Heart left ventricle (tissue), 16 donors: ENCODE measurements around the gene NDUFAF7. TPM values are rescaled to one million over a fixed set of nuclear protein-coding genes. Genes with fewer than 3 reads are reported as not detected.

ENCODE experiments used
- ATAC-seq, 4 donors: fragments of 200-7000 bp; cut with Tn5 transposase; one replicate each; pipeline ENCODE4 v1.9.1; 2020 to 2022; ENCODE audit warnings: moderate library complexity in 4 of 4, mild to moderate bottlenecking in 3 of 4, moderate number of reproducible peaks in 1 of 4
- DNase-seq, 5 donors: peaks; one replicate each; pipeline ENCODE4 v3.0.0-alpha.2; 2020
- H3K27ac ChIP-seq, 12 donors: fragments of 200-600 bp; sonication (generic) in 4 of 12; one replicate each; pipeline versions ENCODE4 v1.5.0 to v1.8.0; 2016 to 2022; ENCODE audit warnings: mild to moderate bottlenecking in 2 of 12
- H3K27me3 ChIP-seq, 9 donors: fragments of 200-600 bp; sonication (generic) in 2 of 9; one replicate each; pipeline versions ENCODE4 v1.5.1 to v1.8.0; 2016 to 2022; ENCODE audit warnings: mild to moderate bottlenecking in 3 of 9
- H3K36me3 ChIP-seq, 9 donors: fragments of 200-600 bp; sonication (generic) in 2 of 9; one replicate each; pipeline versions ENCODE4 v1.5.0 to v1.8.0; 2018 to 2022; ENCODE audit warnings: mild to moderate bottlenecking in 2 of 9
- H3K4me1 ChIP-seq, 12 donors: fragments of 200-600 bp; sonication (generic) in 4 of 12; one replicate each; pipeline versions ENCODE4 v1.5.0 to v1.8.0; 2016 to 2022; ENCODE audit warnings: mild to moderate bottlenecking in 3 of 12
- H3K4me3 ChIP-seq, 12 donors: fragments of 200-600 bp; sonication (generic) in 4 of 12; one replicate each; pipeline versions ENCODE4 v1.5.0 to v1.8.0; 2017 to 2022; ENCODE audit warnings: mild to moderate bottlenecking in 9 of 12, moderate library complexity in 4 of 12
- H3K9me3 ChIP-seq, 12 donors: fragments of 200-600 bp; sonication (generic) in 4 of 12; one replicate each; pipeline versions ENCODE4 v1.5.0 to v1.8.0; 2016 to 2022; ENCODE audit warnings: mild to moderate bottlenecking in 1 of 12
- CTCF ChIP-seq, 12 donors: fragments of 200-600 bp; sonication (generic) in 4 of 12; IDR thresholded peaks; one replicate each; pipeline versions ENCODE4 v1.5.0 to v1.8.0; 2018 to 2022; ENCODE audit warnings: antibody characterized with exemption in 12 of 12, mild to moderate bottlenecking in 5 of 12
- POLR2A ChIP-seq, 2 donors: fragments of 450-650 bp; IDR thresholded peaks; one replicate each; pipeline ENCODE4 v1.6.1; 2017; ENCODE audit warnings: antibody characterized with exemption in 2 of 2, mild to moderate bottlenecking in 2 of 2, moderate library complexity in 2 of 2
- WGBS, 4 donors: extraction: QIAGEN DNeasy Blood & Tissue Kit in 2 of 4; methylation state at CpG; one replicate each; pipeline versions ENCODE4 v1.1.5 to v1.1.7; 2013 to 2018; 5-methylcytosine and 5-hydroxymethylcytosine counted together
- intact Hi-C, 10 donors: fragments of 100-400 bp; cut with DNase I; formaldehyde crosslinking; loops; one replicate each; pipeline versions ENCODE4 v1.11.1 to v1.14.2; 2022
- polyA plus RNA-seq, 2 donors: library from polyadenylated mRNA; stranded (reverse); fragments of 200-250 nt; gene quantifications; one replicate each; pipeline ENCODE4 v1.2.3, GENCODE V29; 2013
- total RNA-seq, 9 donors: library from RNA; depleted of rRNA in 2 of 9; stranded (reverse); fragments of >200 nt in 2 of 9; fragmentation: NEBNext Ultra II Directional in 3 of 9; extraction: Animal tissue kit (Norgen Biotek cat#: 25700) in 3 of 9; gene quantifications; one replicate each; pipeline versions ENCODE4 v1.1.0 to v1.2.4, GENCODE V29; 2016 to 2023
- donor health status: ischemic (EF 13 %, LVEDD 7.1; RV severe dilation, severe dysfunction).
- donor health status: healthy with polysubstance abuse.
- donor health status: DM: no; HTN: yes; CAD: no.
- donor health status: DM: no; HTN: no; CAD: no.
- donor health status: ischemic (EF 25% LVEDD 6.9; RV normal size, moderate dysfunction).
- donor health status: ischemic (EF 25% LVEDD 5.7; RV mildly dilated, moderate dysfunction).
- donor health status: healthy.
- donor health status: DM: yes; HTN: yes; CAD: no.
- donor health status: ischemic (EF 35%, LVEDD 5.7; RV mildly dilated, moderate dysfunction).
- donor health status: nonischemic (EF 11% LVEDD 7.7; RV severe dilation, severe dysfunction).
- donor health status: DM: yes; HTN: yes; CAD: no.
- donor health status: PGD.
- donor health status: ischemic (EF 29% LVEDD 5.4; RV normal size, mild dysfunction).
- donor health status: nonischemic (EF 23%, LVEDD 6.1; RV moderate dilation, normal function).

The NDUFAF7 gene
- total and polyA plus RNA-seq, 11 donors = 15.8 to 33.0 (median 22.1) TPM

- intact Hi-C loops = no loop called here
- WGBS, 4 donors = 84 to 97% (median 87%) methylated on average over 6 to 7 of the region's 7 CpGs
- Histone ChIP-seq H3K27me3 (no peaks in the 10 kb centered on the region), H3K4me1 (no peaks in the 10 kb centered on the region), H3K36me3 (peaks cover 0 to 100% (median 90%) of the 10 kb centered on the region in 9 donors), H3K9me3 (no peaks in the 10 kb centered on the region), H3K4me3 (no peak overlapping the region), H3K27ac (no peak overlapping the region)
- TF ChIP-seq POLR2A (IDR thresholded peaks at IDR 0.05) = no peak
- TF ChIP-seq CTCF (IDR thresholded peaks at IDR 0.05) = no peak
- no peak for ATAC-seq
- DNase-seq = no peak
Measured at GRCh38 chr2:37271376-37272067, 40.1 kb downstream of the NDUFAF7 start.

GRCh38 chr2:37274359-37274965 is 43.0 kb downstream of the NDUFAF7 start:
- Histone ChIP-seq H3K9me3 (no peaks in the 10 kb centered on the region), H3K27me3 (no peaks in the 10 kb centered on the region), H3K27ac (peak overlapping the region in 1 of 12 donors; percentile 48), H3K4me1 (no peaks in the 10 kb centered on the region), H3K4me3 (no peak overlapping the region), H3K36me3 (peaks cover 0 to 97% (median 84%) of the 10 kb centered on the region in 9 donors)
- ATAC-seq = no peak
- intact Hi-C loops = no loop called here
- 77 to 83% (median 79%) methylated on average over 6 of the region's 6 CpGs for WGBS, 4 donors
- no peak for TF ChIP-seq CTCF (IDR thresholded peaks at IDR 0.05)
- no peak for TF ChIP-seq POLR2A (IDR thresholded peaks at IDR 0.05)
- DNase-seq = no peak

- H3K27ac ChIP-seq = no peak overlapping the region
- H3K36me3 ChIP-seq = peaks cover under 1 to 98% (median 84%) of the 10 kb centered on the region in 9 donors
- intact Hi-C loops = no loop called here
- H3K4me3 ChIP-seq = no peak overlapping the region
- no peaks in the 10 kb centered on the region for H3K4me1 ChIP-seq
- no peaks in the 10 kb centered on the region for H3K9me3 ChIP-seq
- H3K27me3 ChIP-seq = no peaks in the 10 kb centered on the region
- no peak for TF ChIP-seq POLR2A (IDR thresholded peaks at IDR 0.05)
- no peak for TF ChIP-seq CTCF (IDR thresholded peaks at IDR 0.05)
- ATAC-seq = no peak
- WGBS, 4 donors = 86 to 93% (median 88%) methylated on average over 2 of the region's 2 CpGs
- no peak for DNase-seq
Measured at GRCh38 chr2:37276291-37276690, 44.8 kb downstream of the NDUFAF7 start.

- Histone ChIP-seq H3K4me3 (no peak overlapping the region), H3K4me1 (peaks cover 0 to 5% (median 0%) of the 10 kb centered on the region in 12 donors), H3K27me3 (no peaks in the 10 kb centered on the region), H3K36me3 (peaks cover 0 to 97% (median 68%) of the 10 kb centered on the region in 9 donors), H3K27ac (no peak overlapping the region), H3K9me3 (no peaks in the 10 kb centered on the region)
- DNase-seq = no peak
- ATAC-seq = no peak
- 87 to 97% (median 94%) methylated on average over 1 of the region's 1 CpG for WGBS, 4 donors
- TF ChIP-seq POLR2A (IDR thresholded peaks at IDR 0.05) (no peak), CTCF (IDR thresholded peaks at IDR 0.05) (no peak)
- intact Hi-C loops = no loop called here
Measured at GRCh38 chr2:37281916-37282315, 50.5 kb downstream of the NDUFAF7 start.
